Activated naive CD4-positive, alpha-beta T cell treated with anti-CD3 and anti-CD28 coated beads, Interleukin-2, amount 50 U/mL, for 16 hours (primary cell): ENCODE measurements around the gene CCDC157.

Source experiments
- DNase-seq: peaks from one replicate; pipeline ENCODE4 v3.0.0-alpha.2; 2020

The CCDC157 gene

DNA sequence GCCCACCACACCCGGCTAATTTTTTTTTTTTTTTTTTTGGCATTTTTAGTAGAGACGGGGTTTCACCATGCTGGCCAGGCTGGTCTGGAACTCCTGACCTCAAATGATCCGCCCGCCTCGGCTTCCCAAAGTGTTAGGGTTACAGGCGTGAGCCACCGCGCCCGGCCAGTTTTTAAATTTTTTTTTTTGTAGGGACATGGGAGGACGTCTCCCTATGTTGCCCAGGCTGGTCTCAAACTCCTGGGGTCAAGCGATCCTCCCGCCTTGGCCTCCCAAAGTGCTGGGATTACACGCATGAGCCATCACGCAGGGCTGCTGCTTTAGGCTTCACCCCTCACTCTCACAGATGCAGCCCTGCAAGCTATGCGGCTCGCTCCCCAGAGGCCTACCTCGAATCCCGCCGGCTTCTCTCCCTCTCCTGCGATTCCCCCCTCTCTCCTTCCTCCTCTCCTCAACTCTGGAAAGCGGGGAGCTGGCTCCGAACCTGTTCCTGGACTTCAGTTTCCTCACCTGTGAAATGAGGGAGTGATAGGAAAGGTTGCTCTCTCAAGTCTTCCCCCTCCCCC lies 926 bp downstream of the CCDC157 start:
- no peak for DNase-seq

GRCh38 chr22:30358541-30358940 lies 1.7 kb downstream of the CCDC157 start:
- DNase-seq, result no peak

- no peak for DNase-seq
Measured at GRCh38 chr22:30361916-30362650, 5.3 kb downstream of the CCDC157 start.

DNA sequence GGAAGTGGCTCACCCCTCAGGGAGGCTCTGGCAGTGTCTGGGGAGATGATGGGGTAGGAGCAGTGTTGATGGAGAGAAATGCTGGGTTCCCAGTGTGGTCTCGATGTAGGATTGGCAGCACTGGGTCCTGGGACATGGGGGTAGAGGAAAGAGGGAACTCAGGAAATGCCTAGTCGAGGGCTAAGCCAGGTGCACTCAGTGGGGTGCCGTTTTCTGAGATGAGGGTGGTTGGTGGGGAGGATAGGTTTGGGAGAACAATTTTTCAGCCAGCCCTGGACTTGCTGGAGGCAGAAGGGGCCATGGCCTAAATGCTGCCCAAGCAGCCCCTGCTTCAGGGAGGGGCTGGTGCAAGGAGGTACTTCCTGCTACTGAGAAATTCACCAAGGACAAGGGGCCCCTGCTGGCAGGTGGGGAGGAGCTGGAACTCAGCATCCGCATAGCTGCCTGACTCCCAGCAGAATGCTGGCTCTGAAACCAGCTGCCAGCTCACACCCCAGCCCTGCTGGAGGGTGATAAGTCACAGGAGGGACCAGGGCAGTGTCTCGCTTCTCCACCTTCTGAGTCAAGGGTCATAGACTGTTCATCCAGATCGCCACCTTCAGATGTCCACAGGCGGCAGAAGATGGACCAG lies 6.0 kb downstream of the CCDC157 start:
- no peak for DNase-seq

GRCh38 chr22:30365891-30366290 lies 9.1 kb downstream of the CCDC157 start:
- DNase-seq, result no peak

DNA sequence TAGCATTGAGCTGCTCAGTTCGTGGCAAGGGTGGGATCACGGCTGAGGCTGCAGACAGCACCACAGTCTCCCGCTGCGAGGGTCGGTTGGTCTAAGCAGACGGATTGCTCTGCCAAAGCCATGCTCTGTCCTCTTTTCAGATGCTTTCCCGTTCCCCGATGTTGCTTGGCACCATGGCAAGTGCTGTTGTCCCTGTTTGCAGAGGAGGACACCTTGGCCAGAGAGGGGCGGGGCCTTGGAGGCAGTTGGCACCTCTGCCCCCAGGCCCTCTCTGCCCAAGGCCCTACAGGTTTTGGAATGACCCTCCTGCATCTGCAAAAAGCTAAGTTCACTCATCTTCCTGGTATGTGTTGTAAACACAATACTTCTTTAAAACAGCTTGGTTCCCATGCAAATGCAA lies 11.6 kb downstream of the CCDC157 start:
- DNase-seq, result no peak

GRCh38 chr22:30370641-30371230 lies 13.9 kb downstream of the CCDC157 start:
- no peak for DNase-seq

DNA sequence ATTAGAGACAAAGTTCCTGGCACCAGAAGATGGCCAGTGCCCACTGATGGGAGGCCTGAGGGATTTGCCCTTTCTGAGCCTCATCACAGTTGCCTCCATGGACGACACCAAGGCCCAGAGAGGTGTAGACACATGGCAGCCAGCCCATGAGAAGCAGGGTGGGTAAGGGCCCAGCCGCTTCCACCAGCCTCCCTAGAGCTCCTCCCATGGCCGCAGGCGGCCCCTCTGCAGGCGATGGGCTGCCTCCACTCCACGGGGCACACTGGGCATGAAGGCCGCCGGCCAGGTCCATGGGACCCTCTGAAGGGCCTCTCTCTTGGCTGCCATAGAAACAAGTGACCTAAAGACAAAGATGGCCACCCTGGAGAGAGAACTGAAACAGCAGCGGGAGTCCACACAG lies 14.5 kb downstream of the CCDC157 start:
- DNase-seq, result no peak

DNA sequence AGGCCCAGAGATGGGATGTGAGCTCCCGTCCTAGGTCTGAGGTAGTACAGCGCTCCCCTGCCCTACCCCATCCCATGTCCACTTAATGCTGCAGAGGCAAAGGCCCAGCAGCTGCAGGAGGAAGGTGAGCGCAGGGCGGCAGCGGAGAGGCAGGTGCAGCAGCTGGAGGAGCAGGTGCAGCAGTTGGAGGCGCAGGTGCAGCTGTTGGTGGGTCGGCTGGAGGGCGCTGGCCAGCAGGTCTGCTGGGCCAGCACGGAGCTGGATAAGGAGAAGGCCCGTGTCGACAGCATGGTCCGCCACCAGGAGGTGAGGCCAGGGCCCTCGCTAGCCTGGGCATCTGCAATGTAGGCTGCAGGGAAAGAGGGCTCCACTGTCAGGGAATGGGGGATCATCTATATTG lies 15.2 kb downstream of the CCDC157 start:
- no peak for DNase-seq

- no peak for DNase-seq
Measured at GRCh38 chr22:30372915-30373314, 16.1 kb downstream of the CCDC157 start.

GRCh38 chr22:30373331-30374325 lies 16.8 kb downstream of the CCDC157 start:
- no peak for DNase-seq

DNA sequence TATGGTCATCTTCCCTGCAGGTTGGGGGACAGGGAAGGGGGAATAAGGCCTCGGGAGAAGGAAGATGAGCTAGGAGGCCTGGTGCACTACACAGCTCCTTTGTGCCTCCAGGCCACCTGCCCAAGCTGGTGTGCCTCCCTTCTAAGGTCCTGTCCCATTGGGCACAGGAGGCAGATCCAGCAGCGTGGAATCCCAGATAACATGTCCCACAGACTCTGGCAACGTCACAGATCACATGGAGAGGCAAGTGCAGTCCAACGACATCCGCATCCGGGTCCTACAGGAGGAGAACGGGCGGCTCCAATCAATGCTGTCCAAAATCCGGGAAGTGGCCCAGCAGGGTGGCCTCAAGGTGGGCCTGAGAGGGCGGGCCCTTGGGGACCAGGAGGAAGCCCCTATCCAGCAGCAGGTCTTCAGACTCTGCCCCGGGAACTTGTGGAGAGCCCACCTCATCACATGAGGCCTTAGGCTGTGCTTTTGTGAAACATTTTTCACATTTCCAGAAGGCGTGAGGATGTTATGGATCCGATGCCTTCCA lies 18.6 kb downstream of the CCDC157 start:
- DNase-seq, result no peak

GRCh38 chr22:30380011-30380410 lies 23.2 kb downstream of the CCDC157 start:
- DNase-seq, result no peak

- DNase-seq, result no peak
Measured at GRCh38 chr22:30381264-30381663, 24.5 kb downstream of the CCDC157 start.

- DNase-seq, result no peak
Measured at GRCh38 chr22:30382340-30382739, 25.5 kb downstream of the CCDC157 start.

- no peak for DNase-seq
Measured at GRCh38 chr22:30383061-30383460, 26.3 kb downstream of the CCDC157 start.

DNA sequence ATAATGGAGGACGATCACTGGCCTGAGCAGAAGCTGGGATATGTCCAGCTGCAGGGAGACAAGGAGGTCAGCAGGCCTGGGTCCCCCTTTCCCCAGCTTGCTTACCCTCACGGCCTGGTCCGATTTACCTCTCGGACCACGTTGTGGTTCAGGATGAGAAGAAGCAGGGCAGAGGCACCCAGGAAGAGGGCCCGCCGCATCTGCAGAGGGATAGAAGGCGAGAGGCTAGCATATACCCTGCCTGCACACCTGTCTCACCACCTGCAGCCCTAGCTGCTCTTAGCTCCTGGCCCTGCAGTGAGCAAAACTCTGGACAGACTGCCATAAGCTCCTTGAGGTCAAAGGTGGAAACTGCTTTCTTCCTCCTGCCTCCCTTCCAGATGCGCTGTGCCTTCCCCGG lies 29.1 kb downstream of the CCDC157 start:
- no peak for DNase-seq

- no peak for DNase-seq
Measured at GRCh38 chr22:30386608-30386959, 29.8 kb downstream of the CCDC157 start.

DNA sequence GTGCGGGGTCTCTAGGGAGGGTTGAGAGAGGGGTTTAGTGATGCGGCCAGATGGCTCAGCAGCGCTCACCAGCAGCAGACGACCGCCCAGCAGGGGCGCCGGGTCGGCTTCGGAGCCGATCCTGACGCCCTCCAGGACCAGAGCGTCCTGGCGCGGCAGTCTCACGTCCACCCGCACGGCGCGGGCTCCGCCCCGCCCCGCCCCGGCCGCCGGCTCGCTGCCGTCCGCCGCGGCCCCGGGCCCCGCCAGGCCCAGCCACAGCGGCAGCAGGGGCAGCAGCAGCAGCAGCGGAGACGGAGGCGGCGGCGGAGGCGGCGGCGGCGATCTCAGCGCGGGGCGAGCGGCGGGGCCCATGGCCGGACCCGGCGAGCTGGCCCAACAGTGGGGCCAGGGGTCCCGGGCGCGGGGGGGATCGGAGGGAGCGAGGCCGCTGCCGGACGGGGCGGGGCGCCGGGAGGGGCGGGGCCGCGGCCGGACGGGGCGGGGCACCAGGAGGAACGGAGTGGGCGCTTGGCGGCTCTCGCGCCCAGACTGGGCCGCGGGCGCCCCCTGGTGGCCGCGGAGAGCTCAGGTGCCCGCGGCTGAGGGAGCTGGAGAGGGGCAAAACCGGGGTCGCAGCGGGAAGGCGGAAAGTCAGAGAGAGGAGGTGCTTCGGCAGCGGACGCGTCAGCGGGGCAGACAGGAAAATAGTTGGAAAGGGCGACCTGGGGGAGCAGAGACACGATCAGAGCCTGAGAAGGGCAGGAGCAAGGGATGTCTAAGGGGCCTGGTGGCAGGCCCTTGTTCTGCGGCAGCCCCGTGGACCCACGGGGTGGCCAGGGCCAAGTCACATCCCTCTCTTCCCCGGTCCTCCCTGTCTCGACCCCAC lies 30.4 kb downstream of the CCDC157 start, which contains the start of gene RNF215:
Gene RNF215 (minus strand): TSS at position 452 of the 868 bp plus-strand sequence. CDS start 98 bp downstream, at position 354.
- peak; percentile 78 for DNase-seq

DNA sequence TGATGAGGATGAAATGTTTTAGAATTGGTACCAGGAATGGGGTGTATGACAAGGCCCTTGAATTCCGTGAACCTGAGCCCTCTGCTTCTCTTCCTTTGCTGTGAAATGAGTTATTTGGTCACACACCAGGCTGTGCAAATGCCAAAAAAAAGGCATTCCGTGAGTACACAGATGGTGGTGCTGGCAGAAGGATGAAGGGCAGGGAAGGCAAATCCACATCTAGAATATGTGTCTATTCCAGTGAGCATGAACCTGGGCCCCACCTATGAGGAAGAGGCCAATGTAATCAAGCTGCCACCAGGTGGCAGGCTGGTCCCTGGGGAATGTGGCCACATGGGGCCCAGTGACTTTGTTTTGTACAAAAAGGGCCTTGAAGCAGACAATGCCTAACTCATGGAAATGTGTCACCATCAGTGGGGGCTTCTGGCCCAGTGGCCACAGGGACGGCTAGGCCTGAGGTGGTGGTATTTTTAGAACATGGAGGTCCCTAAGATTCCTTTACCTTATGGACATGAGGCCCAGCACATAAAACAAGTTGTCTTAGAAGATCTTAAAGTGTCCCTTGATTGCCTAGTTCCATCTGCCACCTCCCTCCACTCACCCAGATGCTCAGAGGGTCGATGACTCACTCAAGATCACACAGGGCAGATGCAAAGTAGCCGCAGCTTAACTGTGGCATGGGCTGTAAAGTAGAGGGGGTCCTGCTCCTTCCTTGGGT lies 34.3 kb downstream of the CCDC157 start:
- DNase-seq, result peak; percentile 82
